ENCODE data around the gene HABP4.

- TF ChIP-seq SP1 (IDR thresholded peaks at IDR 0.05), result no peak
- no peak for TF ChIP-seq FOXK2 (IDR thresholded peaks at IDR 0.05)
- no peak for TF ChIP-seq TARDBP (IDR thresholded peaks at IDR 0.05)
- TF ChIP-seq NFRKB (IDR thresholded peaks at IDR 0.05), result no peak
- TF ChIP-seq FOXA1 (IDR thresholded peaks at IDR 0.05), result no peak
Measured at GRCh38 chr9:96515621-96516470, 65.9 kb downstream of the HABP4 start.

Measured in HEK293T (cell line).